ENCODE measurements around the gene FBXL7. TPM values are rescaled to one million over a fixed set of nuclear protein-coding genes. Genes with fewer than 3 reads are reported as not detected.

FBXL7 gene
- total and polyA plus RNA-seq, 2 of the 8 experiments (the other 6 are each of a cell fraction or from before 2014, with no cell fraction given) = 17.7 to 17.8 TPM

GRCh38 chr5:15492545-15492944 lies 7.4 kb upstream of the FBXL7 start (continued):
- TF ChIP-seq BACH1 (IDR thresholded peaks at IDR 0.05; ENCODE audit: low read length) (no peak), NRF1 (IDR thresholded peaks at IDR 0.05; ENCODE audit: low read depth, low read length) (no peak), POU5F1 (IDR thresholded peaks at IDR 0.05; ENCODE audit: low read depth, low read length) (no peak), RNF2 (IDR thresholded peaks at IDR 0.05; ENCODE audit: borderline replicate concordance, low read depth, low read length, missing control alignments, poor library complexity, severe bottlenecking) (no peak), SIX5 (IDR thresholded peaks at IDR 0.05; ENCODE audit: low read depth, low read length) (peak; percentile 51)

Measured in H1 (cell line).